ENCODE data around the gene DNASE2B. TPM values are rescaled to one million over a fixed set of nuclear protein-coding genes. Genes with fewer than 3 reads are reported as not detected.

DNASE2B gene
- total and polyA plus RNA-seq, 9 donors: 0.09 to 0.18 (median 0.15) TPM; not detected in 4

DNA sequence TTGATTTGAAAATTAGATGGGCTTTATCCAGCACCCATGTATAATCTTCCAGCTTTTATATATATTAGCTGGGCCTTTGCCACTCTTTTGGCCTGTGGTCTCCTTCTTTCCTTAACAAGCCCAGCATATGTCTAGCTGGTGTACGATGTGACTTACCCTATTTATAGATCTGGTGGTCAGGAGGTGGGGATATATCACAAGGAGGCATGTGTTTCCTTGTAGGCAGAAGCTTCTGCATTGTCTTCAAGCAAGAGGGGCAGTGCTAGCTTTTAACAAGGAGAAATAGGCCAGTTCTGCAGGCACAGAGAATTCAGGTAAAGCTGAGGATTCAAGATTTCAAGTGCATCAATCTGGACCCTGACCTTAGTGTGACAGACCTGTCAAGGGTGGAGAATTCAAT is 38.0 kb upstream of the DNASE2B start:
- Histone ChIP-seq H3K36me3 (ENCODE audit: control insufficient read depth, insufficient read depth, low read length) (no peaks in the 10 kb centered on the region), H3K27me3 (ENCODE audit: control insufficient read depth, insufficient read depth, low read length) (no peaks in the 10 kb centered on the region), H3K4me3 (ENCODE audit: low read length) (no peak overlapping the region), H3K9me3 (replicated peaks; ENCODE audit: control insufficient read depth, low read depth, low read length) (no peaks in the 10 kb centered on the region), H3K4me1 (ENCODE audit: control insufficient read depth, insufficient read depth, low read length) (no peaks in the 10 kb centered on the region), H3K27ac (ENCODE audit: low read length) (no peak overlapping the region)
- no CpG with 5 or more reads among the region's 1 CpG for WGBS (ENCODE audit: insufficient coverage)
- DNase-seq: no peak

DNA sequence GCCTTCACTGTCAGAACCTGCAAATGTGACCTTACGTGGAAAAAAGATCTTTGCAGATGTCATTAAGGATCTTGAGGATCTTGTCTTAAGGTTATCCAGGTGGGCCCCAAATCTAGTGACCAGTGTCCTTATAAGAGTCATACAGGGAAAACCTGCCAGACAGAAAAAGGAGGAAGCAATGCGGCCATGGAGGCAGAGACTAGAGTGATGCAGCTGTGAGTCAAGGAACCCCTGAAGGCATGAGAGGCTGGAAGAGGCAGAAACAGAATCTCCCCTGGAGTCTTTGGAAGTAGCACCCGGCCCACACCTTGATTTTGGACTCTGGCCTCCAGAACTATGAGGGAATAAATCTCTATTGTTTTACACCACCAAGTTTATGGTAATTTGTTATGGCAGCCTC is 36.5 kb upstream of the DNASE2B start:
- no peak for DNase-seq
- Histone ChIP-seq H3K36me3 (ENCODE audit: control insufficient read depth, insufficient read depth, low read length) (no peaks in the 10 kb centered on the region), H3K4me3 (ENCODE audit: low read length) (no peak overlapping the region), H3K27me3 (ENCODE audit: control insufficient read depth, insufficient read depth, low read length) (no peaks in the 10 kb centered on the region), H3K9me3 (replicated peaks; ENCODE audit: control insufficient read depth, low read depth, low read length) (no peaks in the 10 kb centered on the region), H3K27ac (ENCODE audit: low read length) (no peak overlapping the region), H3K4me1 (ENCODE audit: control insufficient read depth, insufficient read depth, low read length) (no peaks in the 10 kb centered on the region)
- WGBS (ENCODE audit: insufficient coverage): 95% methylated on average over 2 of the region's 3 CpGs

DNA sequence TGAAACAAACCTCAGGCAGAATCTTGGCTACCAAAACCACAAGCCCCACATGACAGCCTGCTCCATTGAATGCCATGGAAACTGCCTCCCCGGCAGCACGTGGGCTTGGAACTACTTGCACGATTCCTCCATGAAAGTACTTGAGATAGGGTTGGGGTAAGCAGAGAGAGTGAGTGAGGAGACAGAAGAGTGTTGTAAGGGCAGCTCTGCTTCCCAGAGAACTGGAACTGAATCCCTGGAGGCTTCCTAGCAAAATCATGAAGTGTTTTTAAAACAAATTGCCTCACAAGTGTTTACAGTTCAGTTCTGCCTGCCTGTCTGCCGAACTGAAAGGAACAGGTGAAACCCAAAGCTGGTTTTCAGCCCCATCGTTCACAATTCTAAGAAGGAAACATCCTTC is 35.3 kb upstream of the DNASE2B start:
- no peak overlapping the region for H3K4me3 ChIP-seq (ENCODE audit: low read length)
- H3K27ac ChIP-seq (ENCODE audit: low read length): no peak overlapping the region
- no peaks in the 10 kb centered on the region for H3K27me3 ChIP-seq (ENCODE audit: control insufficient read depth, insufficient read depth, low read length)
- no peaks in the 10 kb centered on the region for H3K9me3 ChIP-seq (replicated peaks; ENCODE audit: control insufficient read depth, low read depth, low read length)
- no peaks in the 10 kb centered on the region for H3K36me3 ChIP-seq (ENCODE audit: control insufficient read depth, insufficient read depth, low read length)
- DNase-seq: no peak
- WGBS (ENCODE audit: insufficient coverage): 71% methylated on average over 2 of the region's 5 CpGs
- H3K4me1 ChIP-seq (ENCODE audit: control insufficient read depth, insufficient read depth, low read length): no peaks in the 10 kb centered on the region

DNA sequence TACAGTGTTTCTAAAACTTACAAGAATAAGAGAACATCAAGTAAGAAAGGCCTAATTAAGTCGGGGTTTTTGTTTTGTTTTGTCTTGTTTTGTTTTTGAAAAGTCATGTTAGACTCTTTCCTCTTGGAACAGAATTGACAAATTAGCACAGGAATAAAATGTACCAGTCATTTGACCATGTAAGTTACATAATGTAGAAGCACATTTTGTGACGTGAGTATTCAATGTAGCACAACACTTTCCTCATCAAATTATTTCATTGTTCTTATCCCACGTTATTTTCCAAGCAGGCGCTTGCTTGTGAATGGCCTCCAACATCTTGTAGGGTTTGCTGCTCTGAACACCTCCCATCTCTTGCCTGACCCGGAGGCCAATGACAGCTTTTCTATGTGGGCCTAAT is 34.7 kb upstream of the DNASE2B start:
- no peak overlapping the region for H3K27ac ChIP-seq (ENCODE audit: low read length)
- no peak overlapping the region for H3K4me3 ChIP-seq (ENCODE audit: low read length)
- H3K27me3 ChIP-seq (ENCODE audit: control insufficient read depth, insufficient read depth, low read length): no peaks in the 10 kb centered on the region
- no peaks in the 10 kb centered on the region for H3K9me3 ChIP-seq (replicated peaks; ENCODE audit: control insufficient read depth, low read depth, low read length)
- H3K4me1 ChIP-seq (ENCODE audit: control insufficient read depth, insufficient read depth, low read length): no peaks in the 10 kb centered on the region
- DNase-seq: no peak
- 82% methylated on average over 4 of the region's 5 CpGs for WGBS (ENCODE audit: insufficient coverage)
- H3K36me3 ChIP-seq (ENCODE audit: control insufficient read depth, insufficient read depth, low read length): no peaks in the 10 kb centered on the region

DNA sequence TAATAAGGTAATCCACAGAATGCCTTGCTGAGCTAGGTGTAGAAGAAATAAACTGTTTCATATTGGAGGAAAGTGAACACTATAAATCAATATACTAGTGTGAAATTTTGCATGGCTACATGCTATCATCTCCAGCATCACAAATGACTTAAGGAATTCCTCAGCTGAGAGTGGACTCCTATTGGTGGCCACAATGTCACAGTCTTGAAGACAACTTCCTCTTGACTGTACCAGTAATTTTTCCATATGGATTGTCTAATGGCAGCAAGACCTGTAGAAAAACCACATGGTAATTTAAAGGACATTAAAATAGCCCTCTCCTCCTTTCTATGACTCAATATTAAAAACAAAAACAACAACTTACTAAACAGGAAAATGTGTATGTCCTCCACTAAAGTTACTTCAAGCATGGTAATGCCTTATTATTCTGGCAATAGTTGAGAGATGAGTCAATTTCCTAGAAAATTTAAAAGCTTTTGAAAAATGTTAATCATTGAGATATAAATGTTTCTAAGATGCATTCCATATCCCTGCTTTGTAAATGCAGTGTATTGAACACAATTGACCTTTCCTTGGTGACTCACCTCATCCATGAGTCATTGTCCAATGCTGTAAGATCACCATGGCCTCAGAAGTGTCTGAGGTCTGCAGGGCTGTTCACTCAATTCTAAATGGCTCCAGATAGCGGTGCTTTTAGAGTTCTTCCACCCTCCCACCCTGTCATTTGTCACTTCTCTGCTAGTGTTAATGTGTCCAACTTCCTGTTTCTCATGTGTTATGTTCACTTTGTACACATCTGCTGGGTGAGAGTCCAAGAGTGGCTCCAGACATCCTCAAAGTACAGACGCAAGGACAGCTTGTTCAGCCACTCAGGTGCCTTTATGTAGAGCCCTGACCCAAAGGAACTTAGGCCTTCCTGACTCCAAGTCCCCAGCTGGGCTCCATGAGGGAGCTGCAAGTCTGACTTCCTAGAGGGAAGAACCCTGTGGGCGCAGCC is 32.8 kb upstream of the DNASE2B start:
- Histone ChIP-seq H3K27me3 (ENCODE audit: control insufficient read depth, insufficient read depth, low read length) (no peaks in the 10 kb centered on the region), H3K4me1 (ENCODE audit: control insufficient read depth, insufficient read depth, low read length) (no peaks in the 10 kb centered on the region), H3K36me3 (ENCODE audit: control insufficient read depth, insufficient read depth, low read length) (no peaks in the 10 kb centered on the region), H3K4me3 (ENCODE audit: low read length) (no peak overlapping the region), H3K9me3 (replicated peaks; ENCODE audit: control insufficient read depth, low read depth, low read length) (no peaks in the 10 kb centered on the region), H3K27ac (ENCODE audit: low read length) (no peak overlapping the region)
- no peak for DNase-seq
- WGBS (ENCODE audit: insufficient coverage): 0% methylated on average over 1 of the region's 3 CpGs

DNA sequence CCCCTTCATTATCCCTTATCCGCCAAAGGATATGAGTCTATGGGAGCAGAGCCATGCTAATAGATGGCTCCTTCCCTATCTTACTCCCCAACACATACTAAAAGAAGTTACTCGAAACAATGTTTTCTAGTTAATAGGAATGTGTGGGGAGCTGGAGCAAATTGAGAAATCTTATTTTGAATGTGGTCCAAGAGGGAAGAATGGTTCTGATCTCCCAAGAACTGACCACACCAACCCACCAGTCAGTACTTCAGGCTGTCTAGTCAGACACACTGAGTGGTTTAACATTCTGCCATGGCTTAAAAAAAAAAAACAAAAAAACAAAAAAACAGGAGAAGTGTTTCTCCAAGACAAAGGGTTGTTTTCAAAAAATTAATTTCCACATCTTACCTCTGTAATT is 31.5 kb upstream of the DNASE2B start:
- no CpG with 5 or more reads among the region's 2 CpGs for WGBS (ENCODE audit: insufficient coverage)
- H3K4me3 ChIP-seq (ENCODE audit: low read length): no peak overlapping the region

DNA sequence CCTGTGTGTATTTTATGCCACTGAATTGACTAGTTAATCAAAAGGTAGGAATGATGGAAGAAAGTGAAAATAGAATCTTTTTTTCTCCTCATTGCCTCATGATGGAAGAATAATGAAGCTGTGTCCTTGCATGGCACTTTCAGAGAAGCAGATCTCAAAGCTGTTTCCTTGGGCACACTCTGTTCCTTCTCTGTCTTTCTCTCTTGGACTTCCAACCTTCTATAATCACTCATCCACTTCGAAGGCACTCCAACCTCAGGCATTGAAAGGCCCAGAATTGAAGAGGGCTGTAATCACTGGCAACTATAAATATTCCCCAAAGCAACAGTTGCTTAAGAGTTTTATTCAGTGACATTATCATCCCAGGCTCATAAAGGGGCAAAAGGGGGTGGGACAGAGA is 31.1 kb upstream of the DNASE2B start:
- WGBS (ENCODE audit: insufficient coverage): no CpG with 5 or more reads among the region's 1 CpG
- Histone ChIP-seq H3K4me3 (ENCODE audit: low read length) (no peak overlapping the region), H3K27me3 (ENCODE audit: control insufficient read depth, insufficient read depth, low read length) (no peaks in the 10 kb centered on the region), H3K4me1 (ENCODE audit: control insufficient read depth, insufficient read depth, low read length) (no peaks in the 10 kb centered on the region), H3K9me3 (replicated peaks; ENCODE audit: control insufficient read depth, low read depth, low read length) (no peaks in the 10 kb centered on the region), H3K36me3 (ENCODE audit: control insufficient read depth, insufficient read depth, low read length) (no peaks in the 10 kb centered on the region), H3K27ac (ENCODE audit: low read length) (no peak overlapping the region)
- DNase-seq: no peak

More for the DNA sequence above, 31.5 kb upstream of the DNASE2B start:
- no peak for DNase-seq
- H3K9me3 ChIP-seq (replicated peaks; ENCODE audit: control insufficient read depth, low read depth, low read length): no peaks in the 10 kb centered on the region
- H3K27me3 ChIP-seq (ENCODE audit: control insufficient read depth, insufficient read depth, low read length): no peaks in the 10 kb centered on the region
- no peak overlapping the region for H3K27ac ChIP-seq (ENCODE audit: low read length)
- no peaks in the 10 kb centered on the region for H3K36me3 ChIP-seq (ENCODE audit: control insufficient read depth, insufficient read depth, low read length)
- H3K4me1 ChIP-seq (ENCODE audit: control insufficient read depth, insufficient read depth, low read length): no peaks in the 10 kb centered on the region

DNA sequence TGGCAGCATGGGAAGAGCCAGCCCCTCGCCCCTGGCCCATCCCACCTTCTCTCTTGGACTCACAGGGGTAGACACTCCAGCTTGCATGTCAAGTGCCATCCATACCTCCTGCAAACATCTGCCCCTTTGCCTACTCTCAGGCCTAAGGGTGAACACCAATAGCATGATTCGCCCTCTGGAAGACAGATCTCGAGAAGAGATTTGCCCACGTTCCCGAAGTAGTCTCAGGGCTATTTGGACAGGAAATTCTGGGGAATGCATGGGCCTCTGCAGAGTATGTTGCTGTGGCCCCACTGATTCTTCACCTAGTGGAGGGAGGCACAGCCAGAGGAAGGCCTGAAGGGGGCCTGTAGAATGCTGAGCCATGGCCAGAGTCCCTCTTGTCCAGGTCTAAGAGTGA is 29.8 kb upstream of the DNASE2B start:
- Histone ChIP-seq H3K27ac (ENCODE audit: low read length) (no peak overlapping the region), H3K36me3 (ENCODE audit: control insufficient read depth, insufficient read depth, low read length) (no peaks in the 10 kb centered on the region), H3K4me3 (ENCODE audit: low read length) (no peak overlapping the region), H3K27me3 (ENCODE audit: control insufficient read depth, insufficient read depth, low read length) (no peaks in the 10 kb centered on the region), H3K4me1 (ENCODE audit: control insufficient read depth, insufficient read depth, low read length) (no peaks in the 10 kb centered on the region), H3K9me3 (replicated peaks; ENCODE audit: control insufficient read depth, low read depth, low read length) (no peaks in the 10 kb centered on the region)
- 94% methylated on average over 5 of the region's 5 CpGs for WGBS (ENCODE audit: insufficient coverage)
- no peak for DNase-seq

DNA sequence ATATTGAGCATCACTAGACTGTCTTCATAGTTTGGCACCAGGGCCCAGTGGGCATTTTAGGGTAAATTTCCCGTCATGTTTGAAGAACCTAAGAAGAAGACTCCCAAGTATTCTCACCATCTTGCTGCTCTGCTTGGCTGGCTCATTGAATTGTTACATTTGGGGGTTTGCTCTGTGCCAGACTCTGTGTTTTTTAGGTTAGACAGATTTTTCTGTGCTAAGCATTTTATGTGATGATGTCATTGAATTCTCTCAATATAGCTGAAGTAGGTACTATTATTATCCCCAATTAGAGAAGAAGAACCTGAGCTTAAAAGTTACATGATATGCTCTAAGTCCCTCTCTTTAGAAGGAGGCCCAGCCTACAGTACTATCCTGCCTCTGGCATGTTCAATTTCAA is 28.0 kb upstream of the DNASE2B start:
- WGBS (ENCODE audit: insufficient coverage): no CpG with 5 or more reads among the region's 1 CpG
- Histone ChIP-seq H3K4me1 (ENCODE audit: control insufficient read depth, insufficient read depth, low read length) (peaks cover 2% of the 10 kb centered on the region), H3K4me3 (ENCODE audit: low read length) (no peak overlapping the region), H3K27ac (ENCODE audit: low read length) (no peak overlapping the region), H3K9me3 (replicated peaks; ENCODE audit: control insufficient read depth, low read depth, low read length) (no peaks in the 10 kb centered on the region), H3K36me3 (ENCODE audit: control insufficient read depth, insufficient read depth, low read length) (no peaks in the 10 kb centered on the region), H3K27me3 (ENCODE audit: control insufficient read depth, insufficient read depth, low read length) (no peaks in the 10 kb centered on the region)
- DNase-seq: no peak

DNA sequence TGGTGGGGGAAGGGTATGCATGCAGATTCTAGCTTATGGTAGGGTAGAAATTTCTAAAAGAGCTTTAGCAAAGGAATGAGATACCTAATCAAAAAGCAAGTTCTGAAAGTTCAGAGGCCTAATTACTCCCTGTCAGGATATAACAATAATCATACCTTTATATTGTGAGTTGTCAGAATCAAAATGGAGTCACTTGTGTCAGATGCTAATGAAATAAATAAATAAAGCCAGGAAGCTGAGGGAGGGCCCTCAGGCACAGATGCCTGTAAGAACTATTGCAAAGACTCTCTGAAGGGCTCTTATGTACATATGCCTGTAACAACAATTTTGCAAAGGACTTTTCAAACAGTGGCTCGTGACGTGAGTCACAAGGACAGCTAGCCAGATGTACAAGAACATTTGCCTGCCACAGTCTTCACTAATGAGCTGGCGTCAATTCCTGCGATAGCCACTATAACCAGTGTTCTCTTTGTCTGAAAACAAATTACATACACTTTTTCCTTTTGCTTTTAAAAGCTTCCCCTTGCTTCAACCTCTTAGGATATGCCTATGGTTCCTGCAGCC is 27.4 kb upstream of the DNASE2B start:
- H3K36me3 ChIP-seq (ENCODE audit: control insufficient read depth, insufficient read depth, low read length): no peaks in the 10 kb centered on the region
- no peak for DNase-seq
- H3K4me3 ChIP-seq (ENCODE audit: low read length): no peak overlapping the region
- no peaks in the 10 kb centered on the region for H3K9me3 ChIP-seq (replicated peaks; ENCODE audit: control insufficient read depth, low read depth, low read length)
- H3K27ac ChIP-seq (ENCODE audit: low read length): no peak overlapping the region
- 89% methylated on average over 4 of the region's 4 CpGs for WGBS (ENCODE audit: insufficient coverage)
- H3K27me3 ChIP-seq (ENCODE audit: control insufficient read depth, insufficient read depth, low read length): no peaks in the 10 kb centered on the region
- peaks cover 3% of the 10 kb centered on the region for H3K4me1 ChIP-seq (ENCODE audit: control insufficient read depth, insufficient read depth, low read length)
